ENCODE data around the gene ATP9A.
"Not testable (repeated sequence)": the region's sequence is repeated elsewhere in the genome, so short reads cannot be mapped to it uniquely, and the experiment has no call there.

ATP9A gene

DNA sequence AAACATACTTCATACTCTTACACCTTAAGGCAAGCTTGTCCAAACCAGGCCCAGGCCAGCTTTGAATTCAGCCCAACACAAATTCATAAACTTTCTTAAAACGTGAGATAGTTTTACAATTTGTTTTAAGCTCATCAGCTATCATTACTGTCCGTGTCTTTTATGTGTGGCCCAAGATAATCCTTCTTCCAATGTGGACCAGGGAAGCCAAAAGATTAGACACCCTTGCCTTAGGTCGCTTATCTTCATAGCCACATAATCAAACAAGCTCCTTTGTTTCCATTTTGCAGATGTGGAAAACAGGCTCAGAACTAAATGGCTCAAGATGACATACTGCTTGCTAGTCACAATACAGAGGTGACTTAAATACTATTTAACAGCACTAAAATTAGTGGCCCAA, 28.1 kb upstream of the ATP9A start:
- no peak for DNase-seq (ENCODE audit: low read depth)

DNA sequence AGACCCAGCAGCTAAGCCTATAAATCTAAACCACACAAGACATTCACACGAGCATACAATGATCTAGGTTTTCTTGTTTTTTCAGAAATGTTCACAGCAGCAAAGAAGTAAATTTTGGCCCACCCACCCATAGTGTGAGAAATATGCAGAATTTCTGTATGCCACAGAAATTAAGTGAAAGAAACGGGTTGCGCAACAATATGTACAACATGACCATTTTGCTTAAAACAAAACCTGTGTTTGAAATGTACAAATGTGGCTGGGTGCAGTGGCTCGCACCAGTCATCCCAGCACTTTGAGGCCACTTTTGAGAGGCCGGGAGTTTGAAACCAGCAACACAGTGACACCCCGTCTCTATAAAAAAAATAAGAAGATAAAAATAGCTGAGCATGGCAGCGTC, 24.8 kb upstream of the ATP9A start:
- DNase-seq (ENCODE audit: low read depth) = no peak

- no peak for DNase-seq (ENCODE audit: low read depth)
Observed at GRCh38 chr20:51791626-51792025, 23.4 kb upstream of the ATP9A start.

GRCh38 chr20:51790256-51790655, 22.1 kb upstream of the ATP9A start:
- no peak for DNase-seq (ENCODE audit: low read depth)

- no peak for DNase-seq (ENCODE audit: low read depth)
Observed at GRCh38 chr20:51789434-51789833, 21.2 kb upstream of the ATP9A start.

GRCh38 chr20:51788822-51789221, 20.6 kb upstream of the ATP9A start:
- DNase-seq (ENCODE audit: low read depth) = no peak

DNA sequence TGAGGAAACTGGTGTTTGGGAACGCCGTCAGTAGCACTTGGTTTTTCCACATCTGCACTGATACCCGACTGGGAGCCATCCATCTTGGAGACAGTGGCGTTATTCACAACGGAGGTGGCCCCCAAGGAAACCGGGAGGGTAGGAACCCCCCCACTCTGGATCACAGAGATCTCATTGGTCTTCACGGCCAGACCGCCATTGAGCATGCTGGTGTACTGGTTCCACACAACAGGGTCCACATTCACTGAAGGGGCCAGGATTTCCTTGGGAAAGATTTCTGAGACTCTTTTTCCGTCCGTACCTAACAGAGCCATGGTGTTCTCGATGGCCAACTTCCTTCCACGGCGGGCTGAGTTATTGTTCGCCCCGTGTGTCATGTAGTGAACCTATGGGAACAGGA, 16.1 kb upstream of the ATP9A start:
- no peak for DNase-seq (ENCODE audit: low read depth)

- DNase-seq (ENCODE audit: low read depth) = not testable (repeated sequence)
Observed at GRCh38 chr20:51778229-51778759, 10.1 kb upstream of the ATP9A start.

DNA sequence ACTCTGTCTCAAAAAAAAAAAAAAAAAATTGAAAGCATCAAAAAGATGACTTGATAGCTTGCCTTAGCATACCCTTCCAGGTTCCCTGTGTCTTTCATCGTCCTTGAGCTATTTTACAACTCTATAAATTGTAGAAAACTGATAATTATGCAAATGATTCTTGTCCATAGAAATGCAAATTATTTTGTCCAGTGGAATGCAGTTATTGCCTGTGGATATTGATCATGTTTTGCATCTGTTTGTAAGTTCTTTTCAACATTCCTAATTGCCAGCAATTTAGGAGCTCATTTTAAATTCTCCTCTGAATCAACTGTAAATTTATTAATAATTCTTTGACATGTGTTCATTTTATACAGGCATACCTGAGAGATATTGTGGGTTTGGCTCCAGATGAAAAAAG, 7.1 kb upstream of the ATP9A start:
- no peak for DNase-seq (ENCODE audit: low read depth)

DNA sequence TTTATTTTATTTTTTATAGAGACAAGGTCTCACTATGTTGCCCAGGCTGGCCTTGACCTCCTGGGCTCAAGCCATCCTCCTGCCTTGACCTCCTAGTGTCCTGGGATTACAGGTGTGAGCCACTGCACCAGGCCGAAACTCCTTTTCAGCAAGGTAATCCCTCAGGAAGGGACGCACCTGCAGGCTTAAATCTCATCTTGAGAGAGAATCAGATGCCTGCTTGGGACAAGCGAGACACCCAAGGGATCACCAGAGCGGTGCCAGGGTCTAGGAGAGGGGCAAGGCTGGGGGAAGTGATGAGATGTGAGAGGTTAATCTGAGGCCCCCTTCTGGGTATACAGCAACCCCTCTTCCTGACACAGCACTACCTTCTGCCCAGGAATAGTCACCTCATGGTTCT, 4.0 kb upstream of the ATP9A start:
- DNase-seq (ENCODE audit: low read depth) = no peak

DNA sequence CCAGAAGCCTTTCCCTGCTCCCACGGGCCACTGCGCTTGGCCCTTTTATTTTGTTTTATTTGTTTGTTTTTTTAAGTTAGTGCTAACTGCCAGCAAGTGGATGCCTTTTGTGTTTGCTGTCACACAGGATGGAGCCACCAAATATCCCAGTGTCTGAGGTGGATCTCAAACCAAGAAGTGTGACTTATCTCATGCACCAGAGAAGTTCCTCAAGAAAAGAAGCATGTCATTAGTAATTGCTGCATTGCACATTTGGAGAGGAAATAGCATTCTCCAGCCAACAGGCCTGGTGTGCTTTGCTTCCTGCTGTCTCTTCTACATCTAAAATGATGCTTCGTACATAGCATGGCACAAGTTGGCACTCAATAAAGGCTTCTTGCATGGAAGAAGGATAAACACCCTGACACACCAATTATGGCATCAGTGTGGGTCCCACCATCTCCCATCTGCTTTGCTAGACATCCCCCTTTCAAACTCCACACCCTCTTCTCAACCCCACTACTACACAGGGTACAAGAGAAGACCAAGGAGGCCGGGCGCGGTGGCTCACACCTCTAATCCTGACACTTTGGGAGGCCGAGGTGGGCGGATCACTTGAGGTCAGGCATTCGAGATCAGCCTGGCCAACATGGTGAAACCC, 1.9 kb upstream of the ATP9A start:
- DNase-seq (ENCODE audit: low read depth) = no peak

GRCh38 chr20:51768759-51769517, 748 bp upstream of the ATP9A start:
- no peak for DNase-seq (ENCODE audit: low read depth)

GRCh38 chr20:51766994-51767866, 960 bp downstream of the ATP9A start:
- DNase-seq (ENCODE audit: low read depth) = no peak

- DNase-seq (ENCODE audit: low read depth) = not testable (repeated sequence)
Observed at GRCh38 chr20:51765381-51765780, 2.8 kb downstream of the ATP9A start.

DNA sequence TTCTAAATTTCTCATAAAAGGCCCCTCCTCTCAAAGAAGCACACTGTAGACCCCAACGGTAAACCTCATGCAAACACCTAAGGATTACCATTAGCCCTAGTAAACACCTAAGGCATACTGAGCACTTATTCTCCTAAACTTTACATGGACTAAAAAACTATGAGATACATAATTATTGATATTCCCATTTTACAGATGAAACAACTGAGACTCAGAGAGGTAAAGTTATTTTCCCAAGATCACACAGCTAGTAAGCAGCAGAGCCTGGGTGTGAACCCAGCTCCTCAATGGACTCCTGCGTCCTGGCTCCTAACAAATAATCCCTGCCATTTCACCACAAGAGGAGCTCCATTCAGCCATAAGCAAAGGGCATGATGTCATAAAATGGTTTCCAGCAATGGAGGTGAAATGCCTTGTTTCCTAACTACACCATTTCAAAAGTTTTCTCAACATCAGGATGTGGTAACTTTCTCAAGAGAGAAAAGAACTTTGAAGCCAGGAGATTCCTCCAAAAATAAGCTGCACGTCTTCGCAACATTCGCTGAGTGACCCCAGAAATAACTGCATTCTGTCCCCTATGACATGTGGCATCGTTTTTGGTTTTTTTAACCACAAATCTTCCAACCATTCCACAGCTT, 4.1 kb downstream of the ATP9A start:
- no peak for DNase-seq (ENCODE audit: low read depth)

GRCh38 chr20:51760905-51761546, 7.2 kb downstream of the ATP9A start:
- no peak for DNase-seq (ENCODE audit: low read depth)

- no peak for DNase-seq (ENCODE audit: low read depth)
Observed at GRCh38 chr20:51759769-51760510, 8.2 kb downstream of the ATP9A start.

DNA sequence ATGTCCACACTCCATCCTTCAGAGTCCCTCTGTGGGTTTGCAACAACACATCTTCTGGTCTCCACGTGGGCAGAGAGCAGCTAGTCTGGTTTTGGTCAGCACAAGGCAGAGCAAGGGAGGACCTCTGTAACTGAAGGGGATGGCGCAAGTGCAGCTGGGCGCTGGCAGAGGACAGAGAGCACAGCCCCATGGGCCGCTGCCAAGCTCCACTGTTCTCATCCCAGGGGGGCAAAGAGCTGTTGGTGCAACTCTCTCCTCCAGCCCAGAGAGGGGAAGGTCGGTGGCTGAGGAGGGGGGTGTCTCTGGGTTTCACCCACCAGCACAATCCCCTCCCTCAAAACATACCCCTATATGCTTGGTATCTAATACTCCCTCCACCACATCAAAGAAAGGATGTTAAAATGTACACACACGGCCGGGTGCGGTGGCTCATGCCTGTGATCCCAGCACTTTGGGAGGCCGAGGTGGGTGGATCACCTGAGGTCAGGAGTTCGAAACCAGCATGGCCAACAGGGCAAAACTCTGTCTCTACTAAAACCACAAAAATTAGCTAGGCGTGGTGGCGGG, 9.1 kb downstream of the ATP9A start:
- DNase-seq (ENCODE audit: low read depth) = no peak

GRCh38 chr20:51757226-51757625, 11.0 kb downstream of the ATP9A start:
- DNase-seq (ENCODE audit: low read depth) = no peak

DNA sequence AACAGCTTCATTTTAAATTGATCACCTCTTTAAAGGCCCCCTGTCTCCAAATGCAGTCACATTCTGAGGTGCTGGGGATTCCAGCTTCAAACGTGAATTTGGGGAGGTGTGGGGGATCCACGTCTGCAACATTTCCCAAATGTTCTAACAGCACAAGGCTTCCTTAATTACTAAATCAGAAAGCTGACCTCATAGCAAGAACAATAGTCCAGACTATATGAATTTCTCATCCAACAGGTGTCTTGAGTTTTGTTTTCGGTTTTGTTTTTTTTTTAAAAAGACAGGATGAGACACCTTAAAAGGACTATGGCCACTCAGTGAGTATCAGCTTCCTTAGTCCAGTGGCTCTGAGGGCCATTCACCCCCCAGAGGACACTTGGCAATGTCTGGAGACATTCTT, 11.5 kb downstream of the ATP9A start:
- no peak for DNase-seq (ENCODE audit: low read depth)

- DNase-seq (ENCODE audit: low read depth) = not testable (repeated sequence)
Observed at GRCh38 chr20:51753220-51753619, 15.0 kb downstream of the ATP9A start.

Measured in GM04504 (cell line).